ENCODE data around the gene PYGO2. TPM values are rescaled to one million over a fixed set of nuclear protein-coding genes. Genes with fewer than 3 reads are reported as not detected.

PYGO2 gene
- total RNA-seq, 1 experiment from 2014 or later = 33.2 TPM

DNA sequence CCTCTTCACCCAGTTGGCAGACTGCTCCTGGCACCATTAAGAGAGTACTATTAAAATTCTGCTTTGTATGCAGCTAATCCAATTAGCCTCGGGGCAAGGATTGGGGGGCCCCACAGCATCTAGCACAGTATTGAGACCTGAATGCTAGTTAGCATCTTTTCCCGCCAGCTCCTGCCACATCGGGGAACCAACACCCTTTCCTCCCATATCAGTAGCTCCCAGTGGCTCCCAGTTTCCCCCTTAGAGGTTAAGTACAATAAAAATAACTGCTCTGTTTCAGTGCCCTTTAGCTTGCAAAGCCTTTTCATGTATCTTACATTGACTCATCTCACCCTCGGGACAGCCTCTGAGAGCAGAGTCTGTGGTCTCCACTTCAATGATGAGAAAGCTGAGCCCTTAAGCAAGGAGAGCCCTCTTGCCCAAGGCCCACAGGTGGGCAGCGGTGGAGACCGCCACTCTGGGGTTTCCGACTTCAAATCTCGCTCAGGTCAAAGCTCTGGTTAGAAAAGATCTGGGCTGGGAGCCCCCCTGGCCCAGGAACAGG lies 20.9 kb downstream of the PYGO2 start:
- Histone ChIP-seq H3K27me3 (ENCODE audit: insufficient read depth, low read depth) (no peaks in the 10 kb centered on the region), H3K4me3 (no peak overlapping the region), H3K79me2 (ENCODE audit: low read depth) (peaks cover 5% of the 10 kb centered on the region; the same call in 1 of the 2 replicates), H3K9me3 (ENCODE audit: insufficient read depth, low read depth) (no peaks in the 10 kb centered on the region), H3K36me3 (ENCODE audit: low read depth) (no peaks in the 10 kb centered on the region), H3K27ac (no peak overlapping the region), H3K4me1 (replicated peaks; ENCODE audit: insufficient read depth) (peaks cover 44% of the 10 kb centered on the region), H3K9me2 (ENCODE audit: insufficient read depth) (no peaks in the 10 kb centered on the region), H3K4me2 (no peak overlapping the region), H3F3A (ENCODE audit: insufficient read depth, low read depth) (peaks cover 18% of the 10 kb centered on the region; the same call in 1 of the 2 replicates), H4K20me1 (ENCODE audit: insufficient read depth) (no peaks in the 10 kb centered on the region), H2AFZ (no peak overlapping the region)
- intact Hi-C loops (cut with micrococcal nuclease; ENCODE audit: unreplicated experiment) = no loop called here
- BruUV-seq (replicated peaks) = no TSS peak
- no peak for DNase-seq
- TF ChIP-seq EZH2 (IDR thresholded peaks at IDR 0.05; ENCODE audit: low read depth) = no peak
- TF ChIP-seq, protein P1, sequence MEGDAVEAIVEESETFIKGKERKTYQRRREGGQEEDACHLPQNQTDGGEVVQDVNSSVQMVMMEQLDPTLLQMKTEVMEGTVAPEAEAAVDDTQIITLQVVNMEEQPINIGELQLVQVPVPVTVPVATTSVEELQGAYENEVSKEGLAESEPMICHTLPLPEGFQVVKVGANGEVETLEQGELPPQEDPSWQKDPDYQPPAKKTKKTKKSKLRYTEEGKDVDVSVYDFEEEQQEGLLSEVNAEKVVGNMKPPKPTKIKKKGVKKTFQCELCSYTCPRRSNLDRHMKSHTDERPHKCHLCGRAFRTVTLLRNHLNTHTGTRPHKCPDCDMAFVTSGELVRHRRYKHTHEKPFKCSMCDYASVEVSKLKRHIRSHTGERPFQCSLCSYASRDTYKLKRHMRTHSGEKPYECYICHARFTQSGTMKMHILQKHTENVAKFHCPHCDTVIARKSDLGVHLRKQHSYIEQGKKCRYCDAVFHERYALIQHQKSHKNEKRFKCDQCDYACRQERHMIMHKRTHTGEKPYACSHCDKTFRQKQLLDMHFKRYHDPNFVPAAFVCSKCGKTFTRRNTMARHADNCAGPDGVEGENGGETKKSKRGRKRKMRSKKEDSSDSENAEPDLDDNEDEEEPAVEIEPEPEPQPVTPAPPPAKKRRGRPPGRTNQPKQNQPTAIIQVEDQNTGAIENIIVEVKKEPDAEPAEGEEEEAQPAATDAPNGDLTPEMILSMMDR (conservative IDR thresholded peaks at IDR 0.05) = no peak
- ChIA-PET POLR2A (ENCODE audit: unreplicated experiment) (interaction anchor here (0.6 kb wide), 2 partner anchors 55 to 76 kb away, joined by 3 to 4 read pairs; no protein-coding TSS in a partner anchor), CTCF (interaction anchor here (0.6 kb wide), 1 partner anchor 24 kb away, joined by 3 read pairs; no protein-coding TSS in a partner anchor)

DNA sequence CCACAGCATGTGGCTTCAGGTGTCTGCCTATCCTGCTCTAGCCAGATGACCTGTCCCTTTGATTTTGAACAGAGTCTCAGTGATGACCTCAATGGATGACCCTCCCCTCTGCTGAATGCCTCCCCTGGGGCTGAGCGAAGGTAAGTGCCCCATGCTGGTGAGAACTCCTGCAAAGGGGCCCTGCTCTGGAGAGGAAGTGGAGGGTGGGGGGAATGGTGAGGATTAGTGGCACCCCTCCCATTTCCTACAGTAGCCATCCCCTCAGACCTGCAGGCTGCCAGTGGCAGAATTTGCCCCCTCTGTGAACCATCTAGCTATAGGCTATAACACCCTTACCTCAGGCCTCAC lies 21.4 kb downstream of the PYGO2 start:
- CTCF ChIA-PET = interaction anchor here (0.7 kb wide), 2 partner anchors 114 to 181 kb away, joined by 4 to 10 read pairs; no protein-coding TSS in a partner anchor
- POLR2A ChIA-PET (ENCODE audit: unreplicated experiment) = interaction anchor here (0.6 kb wide), 2 partner anchors 55 to 77 kb away, joined by 3 to 4 read pairs; no protein-coding TSS in a partner anchor
- no peaks in the 10 kb centered on the region for H3K27me3 ChIP-seq (ENCODE audit: insufficient read depth, low read depth)
- H3K9me2 ChIP-seq (ENCODE audit: insufficient read depth) = no peaks in the 10 kb centered on the region
- peaks cover 46% of the 10 kb centered on the region for H3K4me1 ChIP-seq (replicated peaks; ENCODE audit: insufficient read depth)
- H2AFZ ChIP-seq = no peak overlapping the region
- H3K27ac ChIP-seq = no peak overlapping the region
- intact Hi-C loops (cut with micrococcal nuclease; ENCODE audit: unreplicated experiment) = no loop called here
- BruUV-seq (replicated peaks) = no TSS peak
- H3K79me2 ChIP-seq (ENCODE audit: low read depth) = peaks cover 5% of the 10 kb centered on the region; the same call in 1 of the 2 replicates
- TF ChIP-seq, protein P1 (conservative IDR thresholded peaks at IDR 0.05) = no peak
- no peak for TF ChIP-seq EZH2 (IDR thresholded peaks at IDR 0.05; ENCODE audit: low read depth)
- DNase-seq = no peak
- H3K4me3 ChIP-seq = no peak overlapping the region
- no peaks in the 10 kb centered on the region for H3K9me3 ChIP-seq (ENCODE audit: insufficient read depth, low read depth)
- H3K4me2 ChIP-seq = no peak overlapping the region
- no peaks in the 10 kb centered on the region for H4K20me1 ChIP-seq (ENCODE audit: insufficient read depth)
- H3K36me3 ChIP-seq (ENCODE audit: low read depth) = no peaks in the 10 kb centered on the region
- peaks cover 18% of the 10 kb centered on the region; the same call in 1 of the 2 replicates for H3F3A ChIP-seq (ENCODE audit: insufficient read depth, low read depth)

DNA sequence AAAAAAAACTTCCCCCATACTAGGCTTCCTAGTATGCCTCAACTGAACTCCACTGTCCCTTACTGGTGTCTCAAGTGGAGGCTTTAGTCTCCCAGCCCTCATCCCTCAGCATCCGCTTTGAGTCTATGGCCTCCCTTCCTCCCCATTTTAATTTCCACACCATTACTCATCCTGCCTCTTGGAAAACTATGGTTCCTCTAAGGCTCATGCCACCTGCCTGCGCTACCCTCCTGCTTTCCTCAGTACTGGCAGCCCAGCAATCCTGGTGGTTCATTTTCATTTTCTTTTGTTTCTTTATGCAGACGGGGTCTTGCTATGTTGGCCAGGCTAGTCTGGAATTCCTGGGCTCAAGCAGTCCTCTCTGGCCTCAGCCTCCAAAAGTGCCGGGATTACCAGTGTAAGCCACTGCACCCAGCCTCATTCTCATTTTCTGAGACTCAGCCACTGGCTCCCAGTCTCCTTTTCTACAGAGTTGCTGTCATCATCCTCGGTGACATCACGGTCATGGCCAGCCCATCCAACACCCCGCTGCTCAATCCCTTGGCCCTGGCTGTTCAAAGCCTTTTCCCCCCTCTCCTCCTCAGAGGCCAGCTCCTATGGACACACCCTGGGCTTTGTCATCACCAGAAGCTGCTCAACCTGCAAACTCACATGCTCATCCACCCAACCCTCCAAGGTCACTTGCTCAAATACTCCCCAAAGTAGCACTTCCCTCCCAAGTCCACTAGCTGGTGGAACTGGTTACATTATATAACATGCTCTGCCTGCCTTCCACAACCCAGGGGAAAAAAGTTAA lies 22.8 kb downstream of the PYGO2 start:
- no peak overlapping the region for H2AFZ ChIP-seq
- CTCF ChIA-PET = interaction anchor here (0.6 to 0.7 kb wide), 4 partner anchors 43 to 527 kb away, joined by 3 to 6 read pairs (median 4); no protein-coding TSS in a partner anchor

More for the DNA sequence above, 22.8 kb downstream of the PYGO2 start:
- POLR2A ChIA-PET (ENCODE audit: unreplicated experiment) = interaction anchor here (0.6 kb wide), 1 partner anchor 384 kb away, joined by 3 read pairs; no protein-coding TSS in a partner anchor
- H3K36me3 ChIP-seq (ENCODE audit: low read depth) = no peaks in the 10 kb centered on the region
- H3K4me1 ChIP-seq (replicated peaks; ENCODE audit: insufficient read depth) = peaks cover 46% of the 10 kb centered on the region
- TF ChIP-seq, protein P1 (conservative IDR thresholded peaks at IDR 0.05) = no peak
- TF ChIP-seq EZH2 (IDR thresholded peaks at IDR 0.05; ENCODE audit: low read depth) = no peak
- H3F3A ChIP-seq (ENCODE audit: insufficient read depth, low read depth) = peaks cover 18% of the 10 kb centered on the region; the same call in 1 of the 2 replicates
- intact Hi-C loops (cut with micrococcal nuclease; ENCODE audit: unreplicated experiment) = loop anchor here (1.0 to 5.0 kb wide), 2 partner anchors 17 to 312 kb away; partner anchors contain the start of gene PBXIP1
- H3K27ac ChIP-seq = no peak overlapping the region
- no peaks in the 10 kb centered on the region for H3K9me2 ChIP-seq (ENCODE audit: insufficient read depth)
- no peaks in the 10 kb centered on the region for H4K20me1 ChIP-seq (ENCODE audit: insufficient read depth)
- H3K9me3 ChIP-seq (ENCODE audit: insufficient read depth, low read depth) = no peaks in the 10 kb centered on the region
- peaks cover 5% of the 10 kb centered on the region; the same call in 1 of the 2 replicates for H3K79me2 ChIP-seq (ENCODE audit: low read depth)
- no TSS peak for BruUV-seq (replicated peaks)
- peak; percentile 50 to 86 for DNase-seq
- no peak overlapping the region for H3K4me3 ChIP-seq
- H3K4me2 ChIP-seq = peak overlapping the region; percentile 82; the same call in 1 of the 2 replicates
- no peaks in the 10 kb centered on the region for H3K27me3 ChIP-seq (ENCODE audit: insufficient read depth, low read depth)

Data from PC-9 (cell line).